PC-3 (cell line): ENCODE measurements around the gene DDX42. TPM values are rescaled to one million over a fixed set of nuclear protein-coding genes. Genes with fewer than 3 reads are reported as not detected.

Experiments used
- ATAC-seq: fragments of 200-7000 bp; cut with Tn5 transposase; 2 replicates; pipeline ENCODE4 v1.9.1; 2020; ENCODE audit warnings: mild to moderate bottlenecking, moderate library complexity
- BruUV-seq: library from RNA; stranded (reverse); fragments of 400-500 nt; replicated peaks from 2 replicates; lab custom pipeline; 2021; lab: Mats Ljungman, UMichigan
- CTCF ChIA-PET: fragments of 300-600 bp; sonication (Branson Sonifier 250); formaldehyde crosslinking; loops from one replicate; lab custom pipeline; 2022; ENCODE audit warnings: antibody characterized with exemption; lab: Charles Lee
- POLR2A ChIA-PET: fragments of 300-600 bp; sonication (Branson Sonifier 250); formaldehyde crosslinking; loops from one replicate; lab custom pipeline; 2022; ENCODE audit warnings: antibody characterized with exemption; ENCODE audit not compliant: unreplicated experiment; lab: Charles Lee
- DNase-seq: peaks from one replicate; pipeline ENCODE4 v3.0.0-alpha.2; 2015
- H2AFZ ChIP-seq: fragments of 300-600 bp; sonication (generic); 2 replicates; pipeline ENCODE4 v1.6.0; 2016; ENCODE audit warnings: antibody characterized with exemption, low read length
- H3F3A ChIP-seq: fragments of 300-600 bp; sonication (generic); one replicate; pipeline ENCODE4 v1.6.0; 2017; ENCODE audit warnings: antibody characterized with exemption, low read length, control low read depth, mild to moderate bottlenecking; ENCODE audit not compliant: unreplicated experiment
- H3K27ac ChIP-seq: fragments of 300-600 bp; sonication (generic); 2 replicates; pipeline ENCODE4 v1.5.1; 2016; ENCODE audit warnings: mild to moderate bottlenecking, low read length
- H3K27me3 ChIP-seq: fragments of 300-600 bp; sonication (generic); 2 replicates; pipeline ENCODE4 v1.6.1; 2016; ENCODE audit warnings: low read length, mixed read lengths
- H3K36me3 ChIP-seq: fragments of 300-600 bp; sonication (generic); 2 replicates; pipeline ENCODE4 v1.6.1; 2016; ENCODE audit warnings: low read depth, mixed run types, low read length, mixed read lengths
- H3K4me1 ChIP-seq: fragments of 300-600 bp; sonication (generic); 2 replicates; pipeline ENCODE4 v1.5.1; 2016; ENCODE audit warnings: low read length; ENCODE audit not compliant: insufficient read depth
- H3K4me2 ChIP-seq: fragments of 300-600 bp; sonication (generic); 2 replicates; pipeline ENCODE4 v1.6.0; 2016; ENCODE audit warnings: low read length
- H3K4me3 ChIP-seq: fragments of 300-600 bp; sonication (generic); 2 replicates; pipeline ENCODE4 v1.5.1; 2016; ENCODE audit warnings: mild to moderate bottlenecking, low read length, mixed read lengths
- H3K79me2 ChIP-seq: fragments of 300-600 bp; sonication (generic); 2 replicates; pipeline ENCODE4 v1.6.1; 2017; ENCODE audit warnings: low read length, mixed read lengths
- H3K9ac ChIP-seq: fragments of 300-600 bp; sonication (generic); 2 replicates; pipeline ENCODE4 v1.6.0; 2016; ENCODE audit warnings: mild to moderate bottlenecking, low read length
- H3K9me2 ChIP-seq: fragments of 300-600 bp; sonication (generic); replicated peaks from 2 replicates; pipeline ENCODE4 v1.6.1; 2016; ENCODE audit warnings: mixed run types, low read length, mixed read lengths
- H3K9me3 ChIP-seq: fragments of 300-600 bp; sonication (generic); 2 replicates; pipeline ENCODE4 v1.6.1; 2016; ENCODE audit warnings: low read length, mixed read lengths
- H4K20me1 ChIP-seq: fragments of 300-600 bp; sonication (generic); 2 replicates; pipeline ENCODE4 v1.6.1; 2016; ENCODE audit warnings: low read length, mixed read lengths
- CTCF ChIP-seq: fragments of 300-600 bp; sonication (generic); conservative IDR thresholded peaks from 2 replicates; pipeline ENCODE4 v1.5.1; 2017; ENCODE audit warnings: antibody characterized with exemption, low read depth, mild to moderate bottlenecking, low read length
- EZH2 ChIP-seq: fragments of 300-600 bp; sonication (generic); IDR thresholded peaks from one replicate; pipeline ENCODE4 v1.6.1; 2017; ENCODE audit warnings: antibody characterized with exemption, mild to moderate bottlenecking, low read length; ENCODE audit not compliant: unreplicated experiment
- EZH2phosphoT487 ChIP-seq: fragments of 300-600 bp; sonication (generic); IDR thresholded peaks from 2 replicates; pipeline ENCODE4 v1.6.1; 2018; ENCODE audit warnings: mild to moderate bottlenecking, antibody characterized with exemption, low read length, borderline replicate concordance
- intact Hi-C: fragments of 100-400 bp; cut with micrococcal nuclease; formaldehyde crosslinking; loops from 2 replicates; pipeline ENCODE4 v1.9.0; 2023
- total RNA-seq: library from RNA; depleted of rRNA; stranded (reverse); fragments of >200 nt; gene quantifications from 2 replicates; pipeline ENCODE4 v1.2.3, GENCODE V29; 2014

The DDX42 gene
- total RNA-seq, 1 experiment from 2014 or later = 72.4 TPM

GRCh38 chr17:63821804-63822203, 47.8 kb downstream of the DDX42 start:
- Histone ChIP-seq H3K9me3 (no peaks in the 10 kb centered on the region), H3K4me1 (peaks cover 9% of the 10 kb centered on the region), H3K79me2 (peaks cover 39% of the 10 kb centered on the region), H3K4me3 (no peak overlapping the region), H2AFZ (no peak overlapping the region), H4K20me1 (0 out of 2 replicates have a peak, but pooled peaks cover 16% of the 10 kb centered on the region), H3K36me3 (peaks cover 83% of the 10 kb centered on the region), H3F3A (peaks cover 6% of the 10 kb centered on the region), H3K9ac (no peak overlapping the region), H3K27me3 (no peaks in the 10 kb centered on the region), H3K9me2 (no peaks in the 10 kb centered on the region), H3K27ac (no peak overlapping the region), H3K4me2 (no peak overlapping the region)
- DNase-seq (no peak), ATAC-seq (no peak)
- no TSS peak for BruUV-seq
- ChIA-PET POLR2A (no interaction called here), CTCF (no interaction called here)
- no peak for TF ChIP-seq EZH2phosphoT487
- TF ChIP-seq EZH2 = no peak
- no peak for TF ChIP-seq CTCF
- intact Hi-C loops = no loop called here

- Histone ChIP-seq H3K36me3 (peaks cover 76% of the 10 kb centered on the region), H3K4me1 (peaks cover 9% of the 10 kb centered on the region), H3K27me3 (no peaks in the 10 kb centered on the region), H4K20me1 (0 out of 2 replicates have a peak, but pooled peaks cover 14% of the 10 kb centered on the region), H3K9me3 (no peaks in the 10 kb centered on the region), H3K4me2 (no peak overlapping the region), H3K4me3 (no peak overlapping the region), H3K9me2 (no peaks in the 10 kb centered on the region), H3K79me2 (peaks cover 42% of the 10 kb centered on the region), H2AFZ (no peak overlapping the region), H3F3A (peaks cover 6% of the 10 kb centered on the region), H3K9ac (no peak overlapping the region), H3K27ac (no peak overlapping the region)
- DNase-seq (no peak), ATAC-seq (no peak)
- BruUV-seq = no TSS peak
- TF ChIP-seq EZH2phosphoT487 = no peak
- TF ChIP-seq EZH2 = no peak
- no peak for TF ChIP-seq CTCF
- intact Hi-C loops = no loop called here
- ChIA-PET CTCF (no interaction called here), POLR2A (no interaction called here)
Measured at GRCh38 chr17:63822537-63822936, 48.6 kb downstream of the DDX42 start.

DNA sequence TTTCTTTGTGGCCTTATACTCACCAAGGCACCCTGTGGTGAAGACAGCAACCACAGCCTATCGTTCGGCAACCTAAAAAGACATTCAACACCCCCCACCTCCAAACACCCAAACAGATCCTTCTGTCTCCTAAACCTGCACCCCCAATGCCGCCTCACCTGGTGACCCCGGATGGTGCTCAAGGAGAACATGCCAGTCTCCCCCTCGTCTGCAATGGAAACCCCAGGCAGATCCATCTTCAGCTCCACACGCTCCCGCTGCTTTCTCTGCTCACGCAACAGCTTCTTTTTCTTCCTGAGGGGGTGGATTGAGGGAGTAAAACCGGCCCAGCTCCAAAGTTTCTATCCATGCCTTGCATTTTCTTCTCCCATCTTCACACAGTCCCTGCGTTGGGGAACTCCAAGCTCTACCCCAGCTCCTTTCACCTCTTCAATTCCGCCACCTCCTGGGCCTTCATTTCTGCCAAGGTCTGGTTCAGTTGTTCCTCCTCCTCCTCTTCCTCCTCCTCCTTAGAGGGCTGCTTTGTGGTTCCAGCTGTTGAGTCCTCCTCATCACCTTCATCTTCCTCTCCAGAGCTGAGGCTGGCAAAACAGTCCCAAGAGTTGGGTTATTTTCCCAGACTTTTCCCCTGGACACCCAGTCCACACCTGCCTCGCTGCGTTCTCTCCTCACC, 49.8 kb downstream of the DDX42 start:
- peaks cover 16% of the 10 kb centered on the region for H3K4me1 ChIP-seq
- H3F3A ChIP-seq = peaks cover 4% of the 10 kb centered on the region
- H3K27me3 ChIP-seq = no peaks in the 10 kb centered on the region
- H3K27ac ChIP-seq = no peak overlapping the region
- ATAC-seq (no peak), DNase-seq (no peak)
- ChIA-PET POLR2A (no interaction called here), CTCF (no interaction called here)
- no peak overlapping the region for H3K9ac ChIP-seq
- TF ChIP-seq EZH2 (no peak), CTCF (no peak), EZH2phosphoT487 (no peak)
- H4K20me1 ChIP-seq = peaks cover 20% of the 10 kb centered on the region
- intact Hi-C loops = no loop called here
- no peaks in the 10 kb centered on the region for H3K9me3 ChIP-seq
- no peaks in the 10 kb centered on the region for H3K9me2 ChIP-seq
- H3K79me2 ChIP-seq = peaks cover 54% of the 10 kb centered on the region
- H3K4me2 ChIP-seq = no peak overlapping the region
- peaks cover 73% of the 10 kb centered on the region for H3K36me3 ChIP-seq
- no TSS peak for BruUV-seq
- no peak overlapping the region for H2AFZ ChIP-seq
- no peak overlapping the region for H3K4me3 ChIP-seq
